Measurements from ENCODE around the gene COMMD2. TPM values are rescaled to one million over a fixed set of nuclear protein-coding genes. Genes with fewer than 3 reads are reported as not detected.

Gene COMMD2
- total and polyA plus RNA-seq, 8 donors = 4.4 to 19.2 (median 12.2) TPM

DNA sequence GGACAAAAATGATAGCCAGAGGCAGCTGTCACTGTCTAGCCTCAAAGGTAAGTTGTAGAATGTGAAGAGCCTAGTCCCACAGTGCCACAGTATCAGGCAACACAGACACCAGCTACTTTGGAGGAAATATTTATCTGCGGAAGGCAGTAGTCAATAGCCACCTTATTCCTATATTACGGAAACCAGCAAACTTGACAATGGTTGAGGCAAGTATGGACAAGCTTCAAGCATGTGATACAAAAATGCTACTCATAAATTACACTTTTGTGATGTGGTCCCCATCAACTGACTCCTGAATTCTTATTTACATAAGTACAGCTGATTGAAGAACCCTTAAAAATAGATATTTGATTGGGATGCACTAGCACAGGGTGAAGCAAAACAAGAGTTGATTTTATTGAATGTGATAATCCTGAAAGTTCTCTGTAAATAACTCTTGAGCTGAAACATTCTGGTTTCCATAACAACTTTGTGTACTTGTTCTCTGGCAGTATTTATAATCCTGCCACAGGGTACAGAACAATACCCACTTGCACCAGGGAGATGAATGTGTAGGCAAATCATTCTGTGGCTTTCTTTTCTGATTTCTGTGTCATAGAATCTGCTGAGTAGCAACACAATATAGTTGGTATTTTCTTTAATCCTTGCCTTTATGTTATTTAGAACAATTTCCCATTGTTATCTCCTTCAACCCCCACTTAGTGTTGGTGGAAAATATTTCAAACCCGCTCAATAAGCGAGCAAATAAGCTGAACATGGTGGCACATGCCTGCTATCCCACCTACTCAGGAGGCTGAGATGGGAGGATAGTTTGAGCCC lies 40.4 kb upstream of the COMMD2 start, which contains the start of gene ANKUB1:
Gene ANKUB1, minus strand, starts transcription at position 103 of the 819 bp plus-strand sequence. CDS start 188 bp downstream, outside the sequence.
- TF ChIP-seq, protein P1, sequence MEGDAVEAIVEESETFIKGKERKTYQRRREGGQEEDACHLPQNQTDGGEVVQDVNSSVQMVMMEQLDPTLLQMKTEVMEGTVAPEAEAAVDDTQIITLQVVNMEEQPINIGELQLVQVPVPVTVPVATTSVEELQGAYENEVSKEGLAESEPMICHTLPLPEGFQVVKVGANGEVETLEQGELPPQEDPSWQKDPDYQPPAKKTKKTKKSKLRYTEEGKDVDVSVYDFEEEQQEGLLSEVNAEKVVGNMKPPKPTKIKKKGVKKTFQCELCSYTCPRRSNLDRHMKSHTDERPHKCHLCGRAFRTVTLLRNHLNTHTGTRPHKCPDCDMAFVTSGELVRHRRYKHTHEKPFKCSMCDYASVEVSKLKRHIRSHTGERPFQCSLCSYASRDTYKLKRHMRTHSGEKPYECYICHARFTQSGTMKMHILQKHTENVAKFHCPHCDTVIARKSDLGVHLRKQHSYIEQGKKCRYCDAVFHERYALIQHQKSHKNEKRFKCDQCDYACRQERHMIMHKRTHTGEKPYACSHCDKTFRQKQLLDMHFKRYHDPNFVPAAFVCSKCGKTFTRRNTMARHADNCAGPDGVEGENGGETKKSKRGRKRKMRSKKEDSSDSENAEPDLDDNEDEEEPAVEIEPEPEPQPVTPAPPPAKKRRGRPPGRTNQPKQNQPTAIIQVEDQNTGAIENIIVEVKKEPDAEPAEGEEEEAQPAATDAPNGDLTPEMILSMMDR (IDR thresholded peaks at IDR 0.05) = no peak
- FAIRE-seq = no peak
- WGBS, 2 donors = 92 to 93% methylated on average over 4 of the region's 4 CpGs
- Histone ChIP-seq H3K9me3 (no peaks in the 10 kb centered on the region), H3K4me1 (no peaks in the 10 kb centered on the region), H3K27ac (no peak within 1 kb of the TSS), H3K36me3 (no peaks in the 10 kb centered on the region), H3K4me3 (no peak within 1 kb of the TSS), H3K27me3 (no peaks in the 10 kb centered on the region)
- DNase-seq = no peak
- intact Hi-C loops (cut with DNase I) = no loop called here
- ATAC-seq = no peak

- no peak overlapping the region for H3K4me3 ChIP-seq
- DNase-seq = no peak
- 35 to 45% methylated on average over 3 of the region's 3 CpGs for WGBS, 2 donors
- H3K4me1 ChIP-seq = no peaks in the 10 kb centered on the region
- no peaks in the 10 kb centered on the region for H3K9me3 ChIP-seq
- no peaks in the 10 kb centered on the region for H3K27me3 ChIP-seq
- intact Hi-C loops (cut with DNase I) = no loop called here
- ATAC-seq = no peak
- H3K27ac ChIP-seq = no peak overlapping the region
- TF ChIP-seq, protein P1 (IDR thresholded peaks at IDR 0.05) = no peak
- FAIRE-seq = no peak
- no peaks in the 10 kb centered on the region for H3K36me3 ChIP-seq
Observed at GRCh38 chr3:149790698-149791097, 38.4 kb upstream of the COMMD2 start.

DNA sequence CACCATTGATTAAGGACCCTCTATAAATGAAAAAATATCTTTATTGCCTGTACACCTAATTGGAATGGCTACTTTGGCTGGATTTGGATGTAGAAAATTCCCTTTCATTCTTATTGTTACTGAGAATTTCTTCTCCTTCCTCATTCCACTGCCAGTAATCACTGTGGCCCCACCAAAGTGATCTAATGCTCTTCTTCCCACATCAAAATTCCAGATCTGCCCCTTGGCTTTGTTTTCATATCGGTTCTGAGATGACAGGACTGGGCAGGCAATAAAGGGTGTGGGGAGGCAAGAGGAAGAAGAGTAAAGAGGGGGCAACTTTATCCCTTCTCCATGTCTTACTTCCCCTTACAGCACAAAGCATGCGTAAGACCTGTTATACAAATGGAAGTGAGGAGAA lies 38.0 kb upstream of the COMMD2 start:
- no peaks in the 10 kb centered on the region for H3K4me1 ChIP-seq
- H3K9me3 ChIP-seq = no peaks in the 10 kb centered on the region
- WGBS, 2 donors = 66 to 74% methylated on average over 2 of the region's 2 CpGs
- H3K4me3 ChIP-seq = no peak overlapping the region
- H3K27ac ChIP-seq = no peak overlapping the region
- no peaks in the 10 kb centered on the region for H3K36me3 ChIP-seq
- no peak for FAIRE-seq
- DNase-seq = no peak
- no peak for ATAC-seq
- TF ChIP-seq, protein P1 (IDR thresholded peaks at IDR 0.05) = no peak
- intact Hi-C loops (cut with DNase I) = no loop called here
- no peaks in the 10 kb centered on the region for H3K27me3 ChIP-seq

DNA sequence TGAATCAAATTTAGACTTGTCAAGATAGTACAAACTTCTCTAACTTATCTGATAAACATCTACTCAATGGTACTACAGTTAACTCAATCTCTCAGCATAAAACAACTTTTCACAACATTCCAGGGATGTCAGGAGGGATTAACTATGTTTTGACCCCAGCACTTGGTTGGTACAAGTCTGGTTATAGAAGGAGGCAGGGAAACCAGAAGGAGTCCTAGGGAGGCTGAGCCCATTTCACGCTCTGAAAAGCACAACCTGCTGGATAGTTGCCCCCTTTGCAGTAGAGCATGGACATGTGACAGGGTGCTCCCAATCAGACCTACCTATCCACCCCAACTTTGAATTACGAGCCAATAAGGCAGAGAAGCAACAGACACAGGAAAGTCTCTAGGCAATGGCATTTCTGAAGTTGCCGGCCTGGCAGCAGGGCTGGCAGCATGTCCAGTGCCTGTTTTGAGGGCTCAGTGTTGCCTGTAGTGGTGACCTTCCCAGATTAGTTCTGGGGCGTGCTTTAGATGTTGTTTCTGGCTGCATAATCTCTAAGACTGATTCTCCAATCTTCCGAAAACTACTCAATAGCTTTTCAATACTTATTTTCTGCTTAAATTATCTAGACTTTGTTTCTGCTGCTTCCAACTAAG lies 31.9 kb upstream of the COMMD2 start:
- Histone ChIP-seq H3K36me3 (no peaks in the 10 kb centered on the region), H3K4me3 (no peak overlapping the region), H3K9me3 (no peaks in the 10 kb centered on the region), H3K27me3 (no peaks in the 10 kb centered on the region), H3K27ac (peak overlapping the region in 1 of 4 donors; percentile 1), H3K4me1 (no peaks in the 10 kb centered on the region)
- DNase-seq = no peak
- no peak for FAIRE-seq
- WGBS, 2 donors = 82 to 87% methylated on average over 5 of the region's 5 CpGs
- TF ChIP-seq, protein P1 (IDR thresholded peaks at IDR 0.05) = no peak
- intact Hi-C loops (cut with DNase I) = no loop called here
- no peak for ATAC-seq

GRCh38 chr3:149783576-149783975 lies 31.3 kb upstream of the COMMD2 start:
- DNase-seq (no peak), ATAC-seq (peak in 1 of 4 donors; percentile 52), FAIRE-seq (peak; percentile 72)
- Histone ChIP-seq H3K9me3 (no peaks in the 10 kb centered on the region), H3K4me1 (no peaks in the 10 kb centered on the region), H3K4me3 (no peak overlapping the region), H3K36me3 (no peaks in the 10 kb centered on the region), H3K27ac (peak overlapping the region in 1 of 4 donors; percentile 1), H3K27me3 (no peaks in the 10 kb centered on the region)
- intact Hi-C loops (cut with DNase I) = no loop called here
- TF ChIP-seq, protein P1 (IDR thresholded peaks at IDR 0.05) = no peak

All from pancreas (tissue), 10 donors.